Activated naive CD8-positive, alpha-beta T cell (primary cell): Measurements from ENCODE around the gene U2AF2.
A peak's percentile ranks its signal among the peaks of the same experiment; 100 is the strongest.

Experiments
- H3K27ac Mint-ChIP-seq: one replicate; pipeline ENCODE4 v1.8.0; 2021; ENCODE audit warnings: mixed read lengths
- H3K27me3 Mint-ChIP-seq: one replicate; pipeline ENCODE4 v1.8.0; 2021; ENCODE audit warnings: mixed read lengths
- H3K36me3 Mint-ChIP-seq: one replicate; pipeline ENCODE4 v1.8.0; 2021; ENCODE audit warnings: mixed read lengths
- H3K4me1 Mint-ChIP-seq: one replicate; pipeline ENCODE4 v1.8.0; 2021; ENCODE audit warnings: low read depth, mixed read lengths
- H3K4me3 Mint-ChIP-seq: one replicate; pipeline ENCODE4 v1.8.0; 2021; ENCODE audit warnings: mild to moderate bottlenecking, mixed read lengths
- H3K9me3 Mint-ChIP-seq: one replicate; pipeline ENCODE4 v1.8.0; 2021; ENCODE audit warnings: low read depth, mixed read lengths

U2AF2 gene

DNA sequence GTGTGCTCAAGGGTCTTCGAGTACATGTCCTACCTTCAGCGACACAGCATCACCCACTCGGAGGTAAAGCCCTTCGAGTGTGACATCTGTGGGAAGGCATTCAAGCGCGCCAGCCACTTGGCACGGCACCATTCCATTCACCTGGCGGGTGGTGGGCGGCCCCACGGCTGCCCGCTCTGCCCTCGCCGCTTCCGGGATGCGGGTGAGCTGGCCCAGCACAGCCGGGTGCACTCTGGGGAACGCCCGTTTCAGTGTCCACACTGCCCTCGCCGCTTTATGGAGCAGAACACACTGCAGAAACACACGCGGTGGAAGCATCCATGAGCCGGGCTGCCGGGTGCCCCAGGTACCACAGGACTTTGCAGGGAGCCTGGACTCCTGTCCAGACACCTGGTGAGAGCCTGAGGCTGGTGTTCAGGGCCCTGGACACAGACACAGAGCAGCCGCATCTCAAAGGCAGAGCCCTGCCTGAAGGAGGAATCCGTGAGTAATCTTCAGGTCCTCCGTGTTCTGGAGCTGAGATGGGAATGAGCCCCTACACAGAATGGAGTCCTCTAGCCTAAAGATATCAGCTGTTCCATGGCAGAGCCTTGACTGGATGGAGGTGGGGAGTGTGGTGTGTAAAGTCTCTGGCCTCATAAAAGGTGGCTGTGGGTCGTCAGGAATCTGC lies 9.9 kb upstream of the U2AF2 start:
- Mint-ChIP-seq H3K27me3 (no peaks in the 10 kb centered on the region), H3K4me3 (peak overlapping the region; percentile 97), H3K36me3 (no peaks in the 10 kb centered on the region), H3K4me1 (peaks cover 44% of the 10 kb centered on the region), H3K9me3 (no peaks in the 10 kb centered on the region), H3K27ac (peak overlapping the region; percentile 95)

DNA sequence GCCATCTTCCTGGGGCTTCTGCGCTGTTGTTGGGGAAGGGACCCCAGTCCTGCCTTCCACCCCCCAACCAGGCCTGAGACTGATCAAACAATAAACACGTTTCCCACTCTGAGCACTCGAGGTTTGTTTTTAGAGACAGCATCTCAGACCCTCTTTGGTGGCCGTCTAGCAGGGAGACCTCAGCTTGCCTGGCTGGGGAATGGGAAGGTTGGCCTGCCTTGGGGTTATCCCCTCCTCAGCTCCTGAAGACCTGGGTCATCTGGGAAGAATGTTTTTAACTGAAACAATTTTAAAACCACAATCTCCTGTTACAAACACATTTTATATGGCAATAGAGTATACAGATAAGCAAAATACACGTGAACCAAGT lies 9.3 kb upstream of the U2AF2 start:
- Mint-ChIP-seq H3K27ac (peak overlapping the region; percentile 50), H3K27me3 (no peaks in the 10 kb centered on the region), H3K4me3 (peak overlapping the region; percentile 81), H3K9me3 (no peaks in the 10 kb centered on the region), H3K36me3 (no peaks in the 10 kb centered on the region), H3K4me1 (peaks cover 46% of the 10 kb centered on the region)

- Mint-ChIP-seq H3K27ac (peak overlapping the region; percentile 67), H3K9me3 (no peaks in the 10 kb centered on the region), H3K4me1 (peaks cover 45% of the 10 kb centered on the region)
Observed at GRCh38 chr19:55646889-55647731, 7.7 kb upstream of the U2AF2 start.

DNA sequence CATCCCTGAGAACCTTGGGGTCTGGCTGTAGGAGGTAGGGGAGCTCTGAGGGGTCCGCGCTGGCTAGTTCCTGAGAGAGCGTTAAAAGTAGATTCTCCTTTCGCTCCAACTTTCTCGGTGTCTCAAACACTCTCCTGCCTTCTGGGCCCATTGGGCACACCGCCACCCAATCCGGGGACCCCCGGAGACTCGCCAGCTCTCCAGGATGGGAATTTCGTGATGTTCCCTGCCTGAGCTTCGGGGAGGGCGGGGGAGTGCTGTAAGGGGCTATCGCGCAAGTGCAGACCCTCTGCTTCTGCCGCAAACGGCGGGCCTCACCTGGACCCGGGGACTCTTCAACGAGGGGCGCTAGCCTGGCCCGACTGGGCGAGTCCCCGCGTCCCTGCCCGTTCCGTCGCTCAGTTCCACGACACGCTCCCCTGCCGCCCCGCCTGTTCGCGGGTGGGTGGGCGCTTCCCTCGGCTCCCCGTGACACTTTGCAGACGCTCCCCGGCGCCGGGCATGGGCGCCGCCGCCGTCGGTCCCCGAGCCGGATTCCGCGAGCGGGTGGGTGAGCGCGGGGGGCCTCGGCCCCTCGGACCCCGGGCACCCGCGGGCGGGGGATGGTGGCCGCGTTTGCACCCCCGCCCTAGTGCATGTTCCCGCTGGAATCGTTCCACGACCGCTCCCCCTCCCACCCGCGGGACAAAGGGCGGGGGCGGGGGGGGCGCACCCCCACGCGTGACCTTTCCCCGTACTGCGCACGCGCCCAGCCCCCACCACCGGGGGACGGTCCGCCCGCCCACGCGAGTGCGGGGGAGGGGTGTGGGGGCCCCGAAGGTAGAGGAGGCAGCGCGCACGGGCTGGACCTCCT lies 6.9 kb upstream of the U2AF2 start, which contains the start of gene CCDC106:
Gene CCDC106 (plus strand): TSS at position 481 of the 853 bp plus-strand sequence. CDS start 835 bp downstream, outside the sequence.
- peaks cover 42% of the 10 kb centered on the region for H3K4me1 Mint-ChIP-seq
- H3K4me3 Mint-ChIP-seq, result peak within 1 kb of the TSS; percentile 88
- no peaks in the 10 kb centered on the region for H3K27me3 Mint-ChIP-seq
- no peaks in the 10 kb centered on the region for H3K9me3 Mint-ChIP-seq
- no peaks in the 10 kb centered on the region for H3K36me3 Mint-ChIP-seq
- peak within 1 kb of the TSS; percentile 67 for H3K27ac Mint-ChIP-seq

More at GRCh38 chr19:55646889-55647731, 7.7 kb upstream of the U2AF2 start:
- H3K36me3 Mint-ChIP-seq, result no peaks in the 10 kb centered on the region
- no peaks in the 10 kb centered on the region for H3K27me3 Mint-ChIP-seq
- H3K4me3 Mint-ChIP-seq, result peak overlapping the region; percentile 88

DNA sequence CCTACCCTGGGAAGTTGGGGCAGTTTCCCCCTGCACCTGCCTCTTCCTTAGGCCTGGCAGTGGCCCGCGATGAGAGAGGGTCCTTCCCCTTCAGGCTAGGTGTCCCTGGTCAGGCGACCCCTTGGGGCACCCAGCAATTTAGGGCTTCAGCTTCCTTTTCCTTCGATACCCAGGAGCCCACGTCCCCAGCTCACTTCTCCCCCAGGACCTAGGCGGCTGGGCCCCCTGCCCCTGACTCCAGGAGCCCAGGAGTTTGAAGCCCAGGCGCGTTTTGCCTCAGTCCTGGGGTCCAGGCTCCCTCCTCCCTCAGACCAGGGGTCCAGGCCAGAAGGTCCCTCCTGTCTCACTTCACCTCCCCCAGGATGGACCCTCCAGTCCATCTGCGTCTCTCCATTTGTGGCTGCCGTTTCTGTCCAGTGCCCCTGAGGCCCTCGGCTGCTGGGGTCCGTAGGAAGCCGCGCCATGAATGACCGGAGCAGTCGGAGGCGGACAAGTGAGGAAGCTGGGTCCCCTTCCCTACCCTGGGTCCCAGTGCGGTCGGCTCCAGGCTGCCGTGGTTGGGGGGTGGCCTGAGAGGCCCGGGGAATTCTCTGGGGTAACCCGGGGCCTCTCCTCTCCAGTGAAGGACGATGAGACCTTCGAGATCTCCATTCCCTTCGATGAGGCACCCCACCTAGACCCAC lies 6.1 kb upstream of the U2AF2 start:
- H3K27me3 Mint-ChIP-seq, result no peaks in the 10 kb centered on the region
- no peaks in the 10 kb centered on the region for H3K9me3 Mint-ChIP-seq
- no peaks in the 10 kb centered on the region for H3K36me3 Mint-ChIP-seq
- no peak overlapping the region for H3K27ac Mint-ChIP-seq
- H3K4me1 Mint-ChIP-seq, result peaks cover 37% of the 10 kb centered on the region
- H3K4me3 Mint-ChIP-seq, result peak overlapping the region; percentile 85

GRCh38 chr19:55649268-55650125 lies 5.3 kb upstream of the U2AF2 start:
- no peaks in the 10 kb centered on the region for H3K9me3 Mint-ChIP-seq
- H3K27me3 Mint-ChIP-seq, result no peaks in the 10 kb centered on the region
- H3K4me3 Mint-ChIP-seq, result peak overlapping the region; percentile 85
- peak overlapping the region; percentile 78 for H3K27ac Mint-ChIP-seq
- no peaks in the 10 kb centered on the region for H3K36me3 Mint-ChIP-seq
- H3K4me1 Mint-ChIP-seq, result peaks cover 35% of the 10 kb centered on the region

GRCh38 chr19:55650126-55650557 lies 4.7 kb upstream of the U2AF2 start:
- Mint-ChIP-seq H3K27ac (peak overlapping the region; percentile 28), H3K4me3 (peak overlapping the region; percentile 77), H3K4me1 (peaks cover 35% of the 10 kb centered on the region), H3K36me3 (no peaks in the 10 kb centered on the region), H3K9me3 (no peaks in the 10 kb centered on the region), H3K27me3 (no peaks in the 10 kb centered on the region)

- peak overlapping the region; percentile 28 for H3K27ac Mint-ChIP-seq
- no peaks in the 10 kb centered on the region for H3K9me3 Mint-ChIP-seq
- H3K4me1 Mint-ChIP-seq, result peaks cover 29% of the 10 kb centered on the region
- H3K36me3 Mint-ChIP-seq, result peaks cover 2% of the 10 kb centered on the region
- H3K4me3 Mint-ChIP-seq, result peak overlapping the region; percentile 77
- no peaks in the 10 kb centered on the region for H3K27me3 Mint-ChIP-seq
Observed at GRCh38 chr19:55650602-55651230, 4.1 kb upstream of the U2AF2 start.

DNA sequence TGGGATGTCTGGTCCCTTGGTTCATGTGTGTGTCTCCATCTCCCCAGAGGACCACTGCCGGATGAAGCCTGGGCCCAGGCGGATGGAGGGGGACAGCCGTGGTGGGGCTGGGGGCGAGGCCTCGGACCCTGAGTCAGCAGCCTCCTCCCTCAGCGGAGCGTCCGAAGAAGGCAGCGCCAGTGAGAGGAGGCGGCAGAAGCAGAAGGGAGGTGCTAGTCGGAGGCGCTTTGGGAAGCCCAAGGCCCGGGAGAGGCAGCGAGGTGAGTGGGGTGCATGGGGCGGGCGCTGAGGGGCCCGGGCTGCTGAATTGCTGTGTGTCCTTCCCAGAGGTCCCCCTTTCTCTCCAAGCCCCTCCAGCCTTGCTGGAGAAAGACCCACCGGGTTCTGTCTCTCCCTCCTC lies 3.6 kb upstream of the U2AF2 start:
- Mint-ChIP-seq H3K4me1 (peaks cover 28% of the 10 kb centered on the region), H3K9me3 (no peaks in the 10 kb centered on the region), H3K27me3 (no peaks in the 10 kb centered on the region), H3K27ac (no peak overlapping the region), H3K4me3 (peak overlapping the region; percentile 56), H3K36me3 (peaks cover 7% of the 10 kb centered on the region)

DNA sequence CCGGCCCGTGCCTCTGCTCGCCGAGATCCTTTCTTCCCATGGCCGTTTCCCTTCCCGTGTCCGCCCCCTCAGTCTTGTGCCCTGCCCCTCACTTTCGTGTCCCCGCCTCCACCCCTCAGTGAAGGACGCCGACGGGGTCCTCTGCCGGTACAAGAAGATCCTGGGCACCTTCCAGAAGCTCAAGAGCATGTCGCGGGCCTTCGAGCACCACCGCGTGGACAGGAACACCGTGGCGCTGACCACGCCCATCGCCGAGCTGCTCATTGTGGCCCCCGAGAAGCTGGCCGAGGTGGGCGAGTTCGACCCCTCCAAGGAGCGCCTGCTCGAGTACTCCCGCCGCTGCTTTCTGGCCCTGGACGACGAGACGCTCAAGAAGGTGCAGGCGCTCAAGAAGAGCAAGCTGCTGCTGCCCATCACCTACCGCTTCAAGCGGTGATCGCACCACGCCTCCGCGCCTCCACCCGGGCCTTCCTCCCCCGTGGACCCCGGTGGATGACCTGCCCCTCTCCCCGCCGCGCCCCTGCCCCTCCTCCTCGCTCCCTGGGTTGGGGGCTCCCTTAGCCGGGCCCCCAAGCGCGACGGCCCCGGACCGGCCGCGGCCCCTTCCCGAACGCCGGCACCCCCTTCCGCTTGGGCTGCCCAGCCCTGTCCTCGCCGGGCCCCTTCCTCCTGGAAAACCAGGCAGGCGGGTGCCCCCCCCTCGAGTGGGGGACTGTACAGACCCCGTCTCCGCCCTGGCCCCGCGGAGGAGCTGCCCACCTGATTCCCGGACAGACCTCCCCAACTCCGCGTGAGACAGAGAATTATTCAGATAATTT lies 2.3 kb upstream of the U2AF2 start:
- Mint-ChIP-seq H3K27me3 (no peaks in the 10 kb centered on the region), H3K4me1 (peaks cover 27% of the 10 kb centered on the region), H3K36me3 (peaks cover 11% of the 10 kb centered on the region), H3K9me3 (no peaks in the 10 kb centered on the region), H3K4me3 (peak overlapping the region; percentile 30), H3K27ac (peak overlapping the region; percentile 22)

DNA sequence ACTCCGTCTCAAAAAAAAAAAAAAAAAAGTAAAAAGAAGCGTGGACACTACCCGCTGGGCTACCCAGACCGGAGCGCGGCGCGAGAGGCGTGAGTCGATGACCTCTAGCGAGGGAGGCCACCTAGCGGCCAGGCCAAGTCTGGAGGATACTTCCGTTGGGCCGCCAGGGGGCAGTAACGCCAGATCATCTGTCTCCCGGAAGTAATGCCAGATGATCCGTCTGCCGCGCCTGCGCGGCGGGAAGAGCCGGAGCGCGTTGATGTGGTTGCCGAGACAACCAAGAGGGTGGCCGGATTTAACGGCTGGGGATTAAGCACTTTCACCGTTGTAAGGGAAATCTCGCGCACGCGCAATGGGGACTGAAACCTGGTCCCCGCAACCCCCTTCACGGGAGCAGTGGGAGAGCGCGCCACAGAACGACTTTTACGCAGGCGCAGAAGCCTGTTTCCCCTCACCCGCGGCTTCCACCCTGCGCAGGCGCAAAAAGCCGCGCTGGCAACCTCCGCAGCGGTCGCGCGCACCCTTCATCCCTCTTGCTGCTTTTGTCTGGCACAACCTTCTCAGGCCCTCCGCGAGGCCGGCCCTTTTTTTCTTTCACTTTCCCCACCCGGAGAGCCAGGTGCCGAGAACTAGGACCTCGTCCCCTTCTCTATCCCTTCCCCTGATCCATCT lies 1.0 kb upstream of the U2AF2 start:
- Mint-ChIP-seq H3K27ac (peak overlapping the region; percentile 96), H3K9me3 (no peaks in the 10 kb centered on the region), H3K4me1 (peaks cover 31% of the 10 kb centered on the region), H3K36me3 (peaks cover 11% of the 10 kb centered on the region), H3K27me3 (no peaks in the 10 kb centered on the region), H3K4me3 (peak overlapping the region; percentile 92)

DNA sequence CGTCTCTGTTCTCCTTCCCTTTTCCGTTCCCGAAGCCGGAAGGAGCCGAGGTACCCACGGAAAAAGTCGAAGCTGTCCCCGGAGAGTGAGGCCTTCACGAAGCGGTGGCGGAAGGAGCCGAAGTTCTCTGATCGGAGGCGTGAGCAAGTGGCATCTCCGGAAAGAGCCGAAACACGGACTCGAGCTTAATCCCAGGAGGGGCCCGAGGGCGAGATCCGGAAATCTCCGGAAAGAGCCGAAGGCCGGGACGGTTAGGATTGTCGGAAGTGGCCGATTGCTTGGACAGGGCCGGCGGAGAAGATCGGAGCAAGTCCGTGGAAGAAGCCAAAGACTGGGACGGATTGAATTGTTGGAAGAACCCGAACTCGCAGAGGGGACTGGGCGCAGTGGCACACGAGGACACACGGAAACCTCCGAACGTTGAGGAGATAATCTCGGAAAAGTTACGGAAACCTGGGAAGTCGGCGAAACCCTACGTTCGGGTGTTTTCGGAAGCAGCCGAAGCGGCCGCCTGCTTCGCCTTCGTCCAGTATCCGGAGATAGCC lies 440 bp upstream of the U2AF2 start:
- H3K9me3 Mint-ChIP-seq, result no peaks in the 10 kb centered on the region
- H3K27me3 Mint-ChIP-seq, result no peaks in the 10 kb centered on the region
- H3K4me3 Mint-ChIP-seq, result peak overlapping the region; percentile 92
- H3K36me3 Mint-ChIP-seq, result peaks cover 11% of the 10 kb centered on the region
- peak overlapping the region; percentile 96 for H3K27ac Mint-ChIP-seq
- peaks cover 29% of the 10 kb centered on the region for H3K4me1 Mint-ChIP-seq
